Hepatocyte (in vitro differentiated cells): ENCODE measurements around the gene PRAC1. TPM values are rescaled to one million over a fixed set of nuclear protein-coding genes. Genes with fewer than 3 reads are reported as not detected.

Experiments used
- DNase-seq: peaks from one replicate; pipeline ENCODE4 v3.0.0-alpha.2; 2016; ENCODE audit warnings: low spot score
- H2AFZ ChIP-seq: fragments of 200-600 bp; sonication (generic); 2 replicates; pipeline ENCODE4 v1.6.0; 2016; ENCODE audit warnings: antibody characterized with exemption, mild to moderate bottlenecking
- H3K27ac ChIP-seq: fragments of 200-600 bp; sonication (generic); 2 replicates; pipeline ENCODE4 v1.5.1; 2016; ENCODE audit warnings: mild to moderate bottlenecking
- H3K27me3 ChIP-seq: fragments of 200-600 bp; sonication (generic); 2 replicates; pipeline ENCODE4 v1.6.1; 2016
- H3K36me3 ChIP-seq: fragments of 200-600 bp; sonication (generic); replicated peaks from 2 replicates; pipeline ENCODE4 v1.5.1; 2016; ENCODE audit warnings: low read depth; ENCODE audit not compliant: insufficient read depth
- H3K4me1 ChIP-seq: fragments of 200-600 bp; sonication (generic); 2 replicates; pipeline ENCODE4 v1.5.1; 2016; ENCODE audit warnings: mild to moderate bottlenecking, moderate library complexity; ENCODE audit not compliant: insufficient read depth
- H3K4me2 ChIP-seq: fragments of 200-600 bp; sonication (generic); 2 replicates; pipeline ENCODE4 v1.6.0; 2016
- H3K4me3 ChIP-seq: fragments of 200-600 bp; sonication (generic); 2 replicates; pipeline ENCODE4 v1.5.1; 2016; ENCODE audit warnings: mild to moderate bottlenecking
- H3K79me2 ChIP-seq: fragments of 200-600 bp; sonication (generic); 2 replicates; pipeline ENCODE4 v1.6.0; 2017; ENCODE audit warnings: mild to moderate bottlenecking
- H3K9me2 ChIP-seq: fragments of 200-600 bp; sonication (generic); replicated peaks from 2 replicates; pipeline ENCODE4 v1.6.0; 2017; ENCODE audit warnings: mild to moderate bottlenecking; ENCODE audit not compliant: insufficient read depth
- H3K9me3 ChIP-seq: fragments of 200-600 bp; sonication (generic); 2 replicates; pipeline ENCODE4 v1.5.1; 2016; ENCODE audit warnings: low read depth, mild to moderate bottlenecking
- H4K20me1 ChIP-seq: fragments of 200-600 bp; sonication (generic); 2 replicates; pipeline ENCODE4 v1.6.0; 2016; ENCODE audit warnings: mild to moderate bottlenecking; ENCODE audit not compliant: insufficient read depth, poor library complexity, severe bottlenecking
- EZH2 ChIP-seq: fragments of 200-600 bp; sonication (generic); IDR thresholded peaks from 2 replicates; pipeline ENCODE4 v1.6.1; 2016; ENCODE audit warnings: antibody characterized with exemption, mild to moderate bottlenecking, borderline replicate concordance
- EZH2phosphoT487 ChIP-seq: fragments of 200-600 bp; sonication (generic); IDR thresholded peaks from one replicate; pipeline ENCODE4 v1.6.1; 2018; ENCODE audit warnings: antibody characterized with exemption, mild to moderate bottlenecking, low read depth, moderate library complexity; ENCODE audit not compliant: unreplicated experiment, severe bottlenecking
- WGBS: methylation state at CpG from one replicate; pipeline ENCODE4 v1.1.6; 2016; ENCODE audit warnings: low lambda C conversion rate; ENCODE audit errors: missing lambda C conversion rate; 5-methylcytosine and 5-hydroxymethylcytosine counted together
- polyA plus RNA-seq: library from polyadenylated mRNA; unstranded; fragments of >200 nt; fragmentation: Nextera tagmentation; extraction: Ambion mirVana; gene quantifications from 2 replicates; pipeline ENCODE4 v1.2.1, GENCODE V29; 2016
- total RNA-seq: library from RNA; depleted of rRNA; stranded (reverse); fragments of >200 nt; gene quantifications from 2 replicates; pipeline ENCODE4 v1.2.3, GENCODE V29; 2014
- TF ChIP-seq, protein P1 (sequence below): fragments of 200-600 bp; sonication (generic); IDR thresholded peaks from 2 replicates; pipeline ENCODE4 v1.5.1; 2016; ENCODE audit warnings: antibody characterized with exemption, mild to moderate bottlenecking; ENCODE audit not compliant: poor library complexity

PRAC1 gene
- total RNA-seq (not detected in 2 replicates), polyA plus RNA-seq (not detected in 2 replicates)

GRCh38 chr17:48722201-48722907 is at the start of gene PRAC1:
Gene PRAC1 (minus strand): TSS chr17:48722518. CDS start chr17:48722392, 126 bp downstream.
- DNase-seq, result no peak
- H3K4me1 ChIP-seq, result peaks cover 14% of the 10 kb centered on the region
- 22% methylated on average over 20 of the region's 21 CpGs for WGBS
- H3K4me2 ChIP-seq, result peak within 1 kb of the TSS; percentile 60
- H3K27ac ChIP-seq, result no peak within 1 kb of the TSS
- no peaks in the 10 kb centered on the region for H3K36me3 ChIP-seq
- H3K9me3 ChIP-seq, result no peaks in the 10 kb centered on the region
- H3K79me2 ChIP-seq, result no peaks in the 10 kb centered on the region
- peaks cover 99% of the 10 kb centered on the region for H3K27me3 ChIP-seq
- H4K20me1 ChIP-seq, result no peaks in the 10 kb centered on the region
- H2AFZ ChIP-seq, result peak within 1 kb of the TSS; percentile 50
- H3K4me3 ChIP-seq, result no peak within 1 kb of the TSS
- TF ChIP-seq EZH2, result peak; percentile 15
- TF ChIP-seq, protein P1, sequence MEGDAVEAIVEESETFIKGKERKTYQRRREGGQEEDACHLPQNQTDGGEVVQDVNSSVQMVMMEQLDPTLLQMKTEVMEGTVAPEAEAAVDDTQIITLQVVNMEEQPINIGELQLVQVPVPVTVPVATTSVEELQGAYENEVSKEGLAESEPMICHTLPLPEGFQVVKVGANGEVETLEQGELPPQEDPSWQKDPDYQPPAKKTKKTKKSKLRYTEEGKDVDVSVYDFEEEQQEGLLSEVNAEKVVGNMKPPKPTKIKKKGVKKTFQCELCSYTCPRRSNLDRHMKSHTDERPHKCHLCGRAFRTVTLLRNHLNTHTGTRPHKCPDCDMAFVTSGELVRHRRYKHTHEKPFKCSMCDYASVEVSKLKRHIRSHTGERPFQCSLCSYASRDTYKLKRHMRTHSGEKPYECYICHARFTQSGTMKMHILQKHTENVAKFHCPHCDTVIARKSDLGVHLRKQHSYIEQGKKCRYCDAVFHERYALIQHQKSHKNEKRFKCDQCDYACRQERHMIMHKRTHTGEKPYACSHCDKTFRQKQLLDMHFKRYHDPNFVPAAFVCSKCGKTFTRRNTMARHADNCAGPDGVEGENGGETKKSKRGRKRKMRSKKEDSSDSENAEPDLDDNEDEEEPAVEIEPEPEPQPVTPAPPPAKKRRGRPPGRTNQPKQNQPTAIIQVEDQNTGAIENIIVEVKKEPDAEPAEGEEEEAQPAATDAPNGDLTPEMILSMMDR, result no peak
- no peaks in the 10 kb centered on the region for H3K9me2 ChIP-seq

- no peak for TF ChIP-seq EZH2phosphoT487
- TF ChIP-seq, protein P1, result no peak
- TF ChIP-seq EZH2, result no peak
- H4K20me1 ChIP-seq, result no peaks in the 10 kb centered on the region
- WGBS, result 68% methylated on average over 3 of the region's 3 CpGs
Measured at GRCh38 chr17:48770954-48771353, 48.6 kb upstream of the PRAC1 start.

GRCh38 chr17:48769009-48769675 is 46.8 kb upstream of the PRAC1 start:
- H3K27me3 ChIP-seq, result peaks cover 7% of the 10 kb centered on the region
- no peaks in the 10 kb centered on the region for H3K36me3 ChIP-seq
- no peak for DNase-seq
- no peaks in the 10 kb centered on the region for H3K9me3 ChIP-seq
- no peaks in the 10 kb centered on the region for H3K4me1 ChIP-seq
- 84% methylated on average over 5 of the region's 5 CpGs for WGBS
- H3K4me3 ChIP-seq, result no peak overlapping the region
- H3K4me2 ChIP-seq, result no peak overlapping the region
- no peak for TF ChIP-seq EZH2phosphoT487
- no peak for TF ChIP-seq EZH2
- TF ChIP-seq, protein P1, result no peak
- H3K27ac ChIP-seq, result no peak overlapping the region
- no peaks in the 10 kb centered on the region for H3K79me2 ChIP-seq
- H2AFZ ChIP-seq, result no peak overlapping the region
- no peaks in the 10 kb centered on the region for H3K9me2 ChIP-seq
- no peaks in the 10 kb centered on the region for H4K20me1 ChIP-seq

More at GRCh38 chr17:48770954-48771353, 48.6 kb upstream of the PRAC1 start:
- H3K4me2 ChIP-seq, result no peak overlapping the region
- no peaks in the 10 kb centered on the region for H3K36me3 ChIP-seq
- H3K27ac ChIP-seq, result no peak overlapping the region
- no peak for DNase-seq
- H3K79me2 ChIP-seq, result no peaks in the 10 kb centered on the region
- no peak overlapping the region for H3K4me3 ChIP-seq
- no peaks in the 10 kb centered on the region for H3K27me3 ChIP-seq
- no peaks in the 10 kb centered on the region for H3K9me2 ChIP-seq
- no peaks in the 10 kb centered on the region for H3K4me1 ChIP-seq
- H2AFZ ChIP-seq, result no peak overlapping the region
- no peaks in the 10 kb centered on the region for H3K9me3 ChIP-seq
